SK-N-SH treated with all-trans-retinoic acid at 6 μM for 48 hours (cell line): ENCODE data around the gene CINP.

Experiments
- TF ChIP-seq, protein P1 (sequence below): fragments of 250-450 bp; sonication (Bioruptor Pico); IDR thresholded peaks from 2 replicates; pipeline ENCODE4 v1.8.0; 2021; ENCODE audit warnings: low read depth, mild to moderate bottlenecking, moderate library complexity, borderline replicate concordance
- TF ChIP-seq, protein P2 (sequence below): fragments of 250-450 bp; sonication (Bioruptor Pico); IDR thresholded peaks from 2 replicates; pipeline ENCODE4 v1.8.0; 2020; ENCODE audit warnings: mild to moderate bottlenecking, moderate library complexity, borderline replicate concordance
- TF ChIP-seq, protein P3 (sequence below): fragments of 250-450 bp; sonication (Bioruptor Pico); IDR thresholded peaks from 2 replicates; pipeline ENCODE4 v1.5.1; 2020; ENCODE audit warnings: low read depth, mild to moderate bottlenecking, moderate library complexity

DNA sequence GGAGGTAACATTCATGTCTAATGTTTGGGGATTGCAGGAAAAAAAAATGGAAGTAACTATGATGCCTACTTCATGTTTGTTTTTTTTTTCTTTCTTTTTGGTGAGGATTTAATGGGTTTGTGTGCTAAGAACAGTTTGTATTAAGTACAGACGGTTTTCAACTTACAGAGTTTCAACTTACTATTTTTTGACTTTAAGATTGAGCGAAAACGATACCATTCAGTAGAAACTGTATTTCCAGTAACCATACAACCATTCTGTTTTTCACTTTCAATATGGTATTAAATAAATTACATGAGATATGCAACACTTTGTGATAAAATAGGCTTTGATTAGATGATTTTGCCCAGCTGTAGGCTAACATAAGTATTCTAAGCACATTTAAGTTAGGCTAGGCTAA, 10.4 kb upstream of the CINP start:
- TF ChIP-seq, protein P1, sequence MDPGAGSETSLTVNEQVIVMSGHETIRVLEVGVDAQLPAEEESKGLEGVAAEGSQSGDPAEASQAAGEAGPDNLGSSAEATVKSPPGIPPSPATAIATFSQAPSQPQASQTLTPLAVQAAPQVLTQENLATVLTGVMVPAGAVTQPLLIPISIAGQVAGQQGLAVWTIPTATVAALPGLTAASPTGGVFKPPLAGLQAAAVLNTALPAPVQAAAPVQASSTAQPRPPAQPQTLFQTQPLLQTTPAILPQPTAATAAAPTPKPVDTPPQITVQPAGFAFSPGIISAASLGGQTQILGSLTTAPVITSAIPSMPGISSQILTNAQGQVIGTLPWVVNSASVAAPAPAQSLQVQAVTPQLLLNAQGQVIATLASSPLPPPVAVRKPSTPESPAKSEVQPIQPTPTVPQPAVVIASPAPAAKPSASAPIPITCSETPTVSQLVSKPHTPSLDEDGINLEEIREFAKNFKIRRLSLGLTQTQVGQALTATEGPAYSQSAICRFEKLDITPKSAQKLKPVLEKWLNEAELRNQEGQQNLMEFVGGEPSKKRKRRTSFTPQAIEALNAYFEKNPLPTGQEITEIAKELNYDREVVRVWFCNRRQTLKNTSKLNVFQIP = no peak
- TF ChIP-seq, protein P2, sequence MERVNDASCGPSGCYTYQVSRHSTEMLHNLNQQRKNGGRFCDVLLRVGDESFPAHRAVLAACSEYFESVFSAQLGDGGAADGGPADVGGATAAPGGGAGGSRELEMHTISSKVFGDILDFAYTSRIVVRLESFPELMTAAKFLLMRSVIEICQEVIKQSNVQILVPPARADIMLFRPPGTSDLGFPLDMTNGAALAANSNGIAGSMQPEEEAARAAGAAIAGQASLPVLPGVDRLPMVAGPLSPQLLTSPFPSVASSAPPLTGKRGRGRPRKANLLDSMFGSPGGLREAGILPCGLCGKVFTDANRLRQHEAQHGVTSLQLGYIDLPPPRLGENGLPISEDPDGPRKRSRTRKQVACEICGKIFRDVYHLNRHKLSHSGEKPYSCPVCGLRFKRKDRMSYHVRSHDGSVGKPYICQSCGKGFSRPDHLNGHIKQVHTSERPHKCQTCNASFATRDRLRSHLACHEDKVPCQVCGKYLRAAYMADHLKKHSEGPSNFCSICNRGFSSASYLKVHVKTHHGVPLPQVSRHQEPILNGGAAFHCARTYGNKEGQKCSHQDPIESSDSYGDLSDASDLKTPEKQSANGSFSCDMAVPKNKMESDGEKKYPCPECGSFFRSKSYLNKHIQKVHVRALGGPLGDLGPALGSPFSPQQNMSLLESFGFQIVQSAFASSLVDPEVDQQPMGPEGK (CRISPR knock-in tag) = no peak
- TF ChIP-seq, protein P3, sequence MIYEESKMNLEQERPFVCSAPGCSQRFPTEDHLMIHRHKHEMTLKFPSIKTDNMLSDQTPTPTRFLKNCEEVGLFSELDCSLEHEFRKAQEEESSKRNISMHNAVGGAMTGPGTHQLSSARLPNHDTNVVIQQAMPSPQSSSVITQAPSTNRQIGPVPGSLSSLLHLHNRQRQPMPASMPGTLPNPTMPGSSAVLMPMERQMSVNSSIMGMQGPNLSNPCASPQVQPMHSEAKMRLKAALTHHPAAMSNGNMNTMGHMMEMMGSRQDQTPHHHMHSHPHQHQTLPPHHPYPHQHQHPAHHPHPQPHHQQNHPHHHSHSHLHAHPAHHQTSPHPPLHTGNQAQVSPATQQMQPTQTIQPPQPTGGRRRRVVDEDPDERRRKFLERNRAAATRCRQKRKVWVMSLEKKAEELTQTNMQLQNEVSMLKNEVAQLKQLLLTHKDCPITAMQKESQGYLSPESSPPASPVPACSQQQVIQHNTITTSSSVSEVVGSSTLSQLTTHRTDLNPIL = no peak
